H9 (cell line): Measurements from ENCODE around the gene LRP5. TPM values are rescaled to one million over a fixed set of nuclear protein-coding genes. Genes with fewer than 3 reads are reported as not detected.

Experiments
- DNase-seq: peaks from one replicate; pipeline ENCODE4 v3.0.0-alpha.2; 2017
- H2AFZ ChIP-seq: one replicate; pipeline ENCODE4 v1.6.1; 2013; ENCODE audit warnings: mild to moderate bottlenecking, low read length, control low read depth, moderate library complexity
- H2AK5ac ChIP-seq: 2 replicates; pipeline ENCODE4 v1.6.1; 2013; ENCODE audit warnings: low read length, control low read depth, mixed read lengths; ENCODE audit not compliant: insufficient read length
- H2BK120ac ChIP-seq: one replicate; pipeline ENCODE4 v1.6.1; 2013; ENCODE audit warnings: low read depth, mild to moderate bottlenecking, low read length, control low read depth, inconsistent platforms; ENCODE audit not compliant: poor library complexity, severe bottlenecking
- H2BK12ac ChIP-seq: 2 replicates; pipeline ENCODE4 v1.6.1; 2013; ENCODE audit warnings: low read length, control low read depth, mixed read lengths, low read depth; ENCODE audit not compliant: insufficient read length
- H2BK15ac ChIP-seq: 2 replicates; pipeline ENCODE4 v1.6.1; 2013; ENCODE audit warnings: low read depth, low read length, control low read depth
- H2BK20ac ChIP-seq: one replicate; pipeline ENCODE4 v1.6.1; 2013; ENCODE audit warnings: low read depth, mild to moderate bottlenecking, low read length, control low read depth, inconsistent platforms; ENCODE audit not compliant: poor library complexity, severe bottlenecking
- H2BK5ac ChIP-seq: 2 replicates; pipeline ENCODE4 v1.6.1; 2013; ENCODE audit warnings: low read length, control low read depth, mixed read lengths; ENCODE audit not compliant: insufficient read length
- H3K14ac ChIP-seq: 2 replicates; pipeline ENCODE4 v1.6.1; 2013; ENCODE audit warnings: low read length, control low read depth; ENCODE audit not compliant: insufficient read depth
- H3K18ac ChIP-seq: 2 replicates; pipeline ENCODE4 v1.6.1; 2013; ENCODE audit warnings: low read depth, mild to moderate bottlenecking, mixed read lengths, low read length, control low read depth; ENCODE audit not compliant: insufficient read length
- H3K23ac ChIP-seq: 2 replicates; pipeline ENCODE4 v1.6.1; 2013; ENCODE audit warnings: low read length, control low read depth, mixed read lengths, low read depth; ENCODE audit not compliant: insufficient read length
- H3K23me2 ChIP-seq: 2 replicates; pipeline ENCODE4 v1.6.1; 2013; ENCODE audit warnings: low read depth, mild to moderate bottlenecking, mixed read lengths, low read length, control low read depth; ENCODE audit not compliant: insufficient read length, poor library complexity, severe bottlenecking
- H3K27ac ChIP-seq: 2 replicates; pipeline ENCODE4 v1.5.1; 2013; ENCODE audit warnings: low read length, control low read depth, mixed read lengths, low read depth; ENCODE audit not compliant: insufficient read length
- H3K27me3 ChIP-seq: 2 replicates; pipeline ENCODE4 v1.6.1; 2013; ENCODE audit warnings: low read length, control low read depth, inconsistent platforms; ENCODE audit not compliant: insufficient read depth
- H3K4ac ChIP-seq: 2 replicates; pipeline ENCODE4 v1.6.1; 2013; ENCODE audit warnings: low read depth, mild to moderate bottlenecking, control low read depth, inconsistent platforms, low read length, moderate library complexity
- H3K4me1 ChIP-seq: 2 replicates; pipeline ENCODE4 v1.6.1; 2013; ENCODE audit warnings: low read length, control low read depth, inconsistent platforms; ENCODE audit not compliant: insufficient read depth
- H3K4me2 ChIP-seq: 2 replicates; pipeline ENCODE4 v1.6.1; 2013; ENCODE audit warnings: low read length, control low read depth, mixed read lengths; ENCODE audit not compliant: insufficient read length, insufficient read depth
- H3K56ac ChIP-seq: 2 replicates; pipeline ENCODE4 v1.6.1; 2013; ENCODE audit warnings: low read depth, mild to moderate bottlenecking, mixed read lengths, low read length, control low read depth; ENCODE audit not compliant: insufficient read length
- H3K79me1 ChIP-seq: 2 replicates; pipeline ENCODE4 v1.6.1; 2013; ENCODE audit warnings: low read depth, mild to moderate bottlenecking, moderate library complexity, low read length, control low read depth, inconsistent platforms; ENCODE audit not compliant: insufficient read depth, poor library complexity, severe bottlenecking
- H3K79me2 ChIP-seq: 2 replicates; pipeline ENCODE4 v1.6.1; 2013; ENCODE audit warnings: low read length, control low read depth, inconsistent platforms; ENCODE audit not compliant: insufficient read depth
- H3K9ac ChIP-seq: 2 replicates; pipeline ENCODE4 v1.6.1; 2013; ENCODE audit warnings: low read length, control low read depth, mixed read lengths; ENCODE audit not compliant: insufficient read length; ENCODE audit errors: extremely low read depth
- H3K9me3 ChIP-seq: one replicate; pipeline ENCODE4 v1.6.1; 2013; ENCODE audit warnings: low read depth, low read length, inconsistent platforms; ENCODE audit not compliant: control insufficient read depth
- H3T11ph ChIP-seq: one replicate; pipeline ENCODE4 v1.6.1; 2013; ENCODE audit warnings: mild to moderate bottlenecking, low read length, control low read depth, inconsistent platforms
- H4K20me1 ChIP-seq: one replicate; pipeline ENCODE4 v1.6.1; 2013; ENCODE audit not compliant: control insufficient read depth, insufficient read length, insufficient read depth
- H4K5ac ChIP-seq: 2 replicates; pipeline ENCODE4 v1.6.1; 2013; ENCODE audit warnings: low read depth, mild to moderate bottlenecking, mixed read lengths, low read length, control low read depth; ENCODE audit not compliant: insufficient read length
- H4K8ac ChIP-seq: replicated peaks from 2 replicates; pipeline ENCODE4 v1.6.1; 2013; ENCODE audit warnings: low read length, control low read depth, mixed read lengths, low read depth; ENCODE audit not compliant: insufficient read length
- H4K91ac ChIP-seq: 2 replicates; pipeline ENCODE4 v1.6.1; 2013; ENCODE audit warnings: low read depth, mild to moderate bottlenecking, moderate library complexity, mixed read lengths, low read length, control low read depth; ENCODE audit not compliant: insufficient read length
- H3K27ac Mint-ChIP-seq, 3 experiments: 2 replicates in 2 of 3; 3 replicates in 1 of 3; pipeline ENCODE4 v1.8.0; 2020 to 2021; ENCODE audit warnings: mixed read lengths in 3 of 3, mild to moderate bottlenecking in 1 of 3, moderate library complexity in 1 of 3
- H3K27me3 Mint-ChIP-seq: 2 replicates; pipeline ENCODE4 v1.8.0; 2021; ENCODE audit warnings: low read depth, mild to moderate bottlenecking, moderate library complexity, mixed read lengths
- H3K36me3 Mint-ChIP-seq, 3 experiments: 2 replicates in 2 of 3; 3 replicates in 1 of 3; pipeline ENCODE4 v1.8.0; 2020 to 2021; ENCODE audit warnings: low read depth in 3 of 3, mixed read lengths in 3 of 3; ENCODE audit not compliant: insufficient read depth in 1 of 3
- H3K4me1 Mint-ChIP-seq, 2 experiments: 2 replicates each; pipeline ENCODE4 v1.8.0; 2020; ENCODE audit warnings: mixed read lengths in 2 of 2
- H3K4me3 Mint-ChIP-seq, 2 experiments: 2 replicates in 1 of 2; 3 replicates in 1 of 2; pipeline ENCODE4 v1.8.0; 2020 to 2021; ENCODE audit warnings: mild to moderate bottlenecking in 2 of 2, mixed read lengths in 2 of 2, moderate library complexity in 1 of 2
- H3K9me3 Mint-ChIP-seq, 2 experiments: 2 replicates in 1 of 2; 3 replicates in 1 of 2; pipeline ENCODE4 v1.8.0; 2020; ENCODE audit warnings: mild to moderate bottlenecking in 2 of 2, mixed read lengths in 2 of 2, moderate library complexity in 1 of 2
- WGBS: extraction: QIAGEN DNeasy Blood & Tissue Kit; methylation state at CpG from one replicate; pipeline ENCODE4 v1.1.7; 2013; ENCODE audit warnings: missing lambda C conversion rate, low lambda C conversion rate, mixed read lengths; ENCODE audit not compliant: insufficient read length; ENCODE audit errors: extremely low coverage; 5-methylcytosine and 5-hydroxymethylcytosine counted together
- total RNA-seq: library from RNA; stranded (reverse); gene quantifications from 2 replicates; pipeline ENCODE4 v1.2.1, GENCODE V29; 2021
- TF ChIP-seq, protein P1 (sequence below): fragments of 200-600 bp; sonication (generic); conservative IDR thresholded peaks from 3 replicates; pipeline ENCODE4 v1.8.0; 2021; ENCODE audit warnings: antibody characterized with exemption, mild to moderate bottlenecking

LRP5 gene
- total RNA-seq, 1 experiment from 2014 or later: 38.4 TPM

DNA sequence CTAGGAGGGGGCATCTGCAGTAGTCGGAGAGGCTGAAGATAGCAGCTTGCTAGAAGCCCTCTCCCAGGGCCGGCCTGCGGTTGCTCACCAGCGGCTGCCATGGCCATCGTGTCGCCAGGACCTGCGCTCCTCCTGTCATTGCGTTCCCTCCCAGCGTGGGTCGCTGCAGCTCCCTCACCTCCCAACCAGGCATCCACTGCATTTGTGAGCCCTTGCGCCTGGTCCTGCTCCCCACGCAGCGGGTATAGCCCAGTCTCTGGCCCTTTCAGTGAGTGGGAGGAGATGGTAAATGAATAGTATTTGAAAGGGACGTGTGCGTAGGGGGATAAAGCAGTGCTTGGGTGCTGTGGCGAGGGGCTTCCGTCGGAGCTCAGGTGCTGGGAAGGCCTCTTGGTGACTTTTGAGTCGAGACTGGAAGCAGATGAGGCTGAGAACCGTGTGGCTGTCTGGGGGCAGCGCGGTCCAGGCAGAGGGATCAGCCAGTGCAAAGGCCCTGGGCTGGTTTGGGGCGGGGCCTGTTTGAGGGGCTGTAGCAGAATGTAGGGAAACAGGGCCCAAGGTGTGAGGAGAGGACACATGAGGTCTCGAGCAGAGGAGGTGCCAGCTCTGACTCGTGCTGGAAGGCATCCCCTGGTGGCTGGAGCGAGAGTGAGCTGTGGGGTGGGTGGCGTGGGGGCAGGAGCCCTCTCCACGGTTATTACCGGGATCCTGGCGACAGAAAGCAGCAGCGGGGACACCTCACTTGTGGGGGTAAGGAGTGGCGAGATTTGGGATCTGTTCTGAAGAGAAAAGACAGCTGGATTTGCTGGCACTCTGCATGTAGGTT lies 39.3 kb downstream of the LRP5 start:
- Mint-ChIP-seq H3K4me1 (peaks cover 8 to 12% of the 10 kb centered on the region in 2 experiments), H3K27ac (peak overlapping the region; percentile 9 to 57 (median 11); a peak in 2 of 7 replicates), H3K27me3 (0 out of 2 replicates have a peak, but pooled peaks cover 2% of the 10 kb centered on the region), H3K4me3 (no peak overlapping the region), H3K9me3 (no peaks in the 10 kb centered on the region; a peak in 3 of 5 replicates), H3K36me3 (peaks cover 20 to 33% (median 31%) of the 10 kb centered on the region in 3 experiments; a peak in 6 of 7 replicates)
- Histone ChIP-seq H3K27ac (no peak overlapping the region), H3K9me3 (no peaks in the 10 kb centered on the region), H3T11ph (no peak overlapping the region), H2BK12ac (no peak overlapping the region), H4K5ac (no peak overlapping the region), H3K27me3 (no peaks in the 10 kb centered on the region), H3K79me1 (no peaks in the 10 kb centered on the region), H2AFZ (no peak overlapping the region), H3K18ac (no peak overlapping the region), H4K20me1 (no peaks in the 10 kb centered on the region), H3K14ac (no peak overlapping the region), H3K4me2 (no peak overlapping the region), H3K23ac (no peak overlapping the region), H3K4ac (no peak overlapping the region), H4K91ac (no peak overlapping the region), H3K79me2 (no peaks in the 10 kb centered on the region), H3K56ac (no peak overlapping the region), H2BK15ac (no peak overlapping the region), H4K8ac (no peak overlapping the region), H2BK20ac (no peak overlapping the region), H3K9ac (no peak overlapping the region), H2BK120ac (no peak overlapping the region), H3K4me1 (peaks cover 7% of the 10 kb centered on the region; the same call in 1 of the 2 replicates), H2AK5ac (no peak overlapping the region), H2BK5ac (no peak overlapping the region), H3K23me2 (no peaks in the 10 kb centered on the region)
- no peak for DNase-seq
- TF ChIP-seq, protein P1, sequence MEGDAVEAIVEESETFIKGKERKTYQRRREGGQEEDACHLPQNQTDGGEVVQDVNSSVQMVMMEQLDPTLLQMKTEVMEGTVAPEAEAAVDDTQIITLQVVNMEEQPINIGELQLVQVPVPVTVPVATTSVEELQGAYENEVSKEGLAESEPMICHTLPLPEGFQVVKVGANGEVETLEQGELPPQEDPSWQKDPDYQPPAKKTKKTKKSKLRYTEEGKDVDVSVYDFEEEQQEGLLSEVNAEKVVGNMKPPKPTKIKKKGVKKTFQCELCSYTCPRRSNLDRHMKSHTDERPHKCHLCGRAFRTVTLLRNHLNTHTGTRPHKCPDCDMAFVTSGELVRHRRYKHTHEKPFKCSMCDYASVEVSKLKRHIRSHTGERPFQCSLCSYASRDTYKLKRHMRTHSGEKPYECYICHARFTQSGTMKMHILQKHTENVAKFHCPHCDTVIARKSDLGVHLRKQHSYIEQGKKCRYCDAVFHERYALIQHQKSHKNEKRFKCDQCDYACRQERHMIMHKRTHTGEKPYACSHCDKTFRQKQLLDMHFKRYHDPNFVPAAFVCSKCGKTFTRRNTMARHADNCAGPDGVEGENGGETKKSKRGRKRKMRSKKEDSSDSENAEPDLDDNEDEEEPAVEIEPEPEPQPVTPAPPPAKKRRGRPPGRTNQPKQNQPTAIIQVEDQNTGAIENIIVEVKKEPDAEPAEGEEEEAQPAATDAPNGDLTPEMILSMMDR: no peak
- 100% methylated on average over 2 of the region's 32 CpGs for WGBS
